Measurements from ENCODE around the gene PGAM2.

- no peak for TF ChIP-seq CTCF (IDR thresholded peaks at IDR 0.05)
- peak in 1 of 2 donors; percentile 1 for TF ChIP-seq POLR2A (IDR thresholded peaks at IDR 0.05)
Observed at GRCh38 chr7:44068054-44068453, 2.7 kb upstream of the PGAM2 start.
